Astrocyte (in vitro differentiated cells and primary cell): ENCODE data around the gene SHC3. TPM values are rescaled to one million over a fixed set of nuclear protein-coding genes. Genes with fewer than 3 reads are reported as not detected.
A peak's percentile ranks its signal among the peaks of the same experiment; 100 is the strongest.

ENCODE experiments used
- DNase-seq: peaks from one replicate; pipeline ENCODE4 v3.0.0-alpha.2; 2010; ENCODE audit warnings: low read depth
- FAIRE-seq: peaks from 2 replicates; lab custom pipeline; 2011; peaks lifted over from hg19 to GRCh38; lab: Jason Lieb, UNC
- H2AFZ ChIP-seq: 2 replicates; pipeline ENCODE4 v1.6.0; 2012; ENCODE audit warnings: low read depth, low read length, inconsistent platforms
- H3K27ac ChIP-seq: 2 replicates; pipeline ENCODE4 v1.5.1; 2011; ENCODE audit warnings: low read depth, low read length, inconsistent platforms
- H3K27me3 ChIP-seq: 2 replicates; pipeline ENCODE4 v1.6.0; 2011; ENCODE audit warnings: low read length, inconsistent platforms; ENCODE audit not compliant: insufficient read depth
- H3K36me3 ChIP-seq: 2 replicates; pipeline ENCODE4 v1.5.1; 2011; ENCODE audit warnings: low read length, inconsistent platforms; ENCODE audit not compliant: insufficient read depth
- H3K4me1 ChIP-seq: 2 replicates; pipeline ENCODE4 v1.5.1; 2011; ENCODE audit warnings: low read length, inconsistent platforms; ENCODE audit not compliant: insufficient read depth
- H3K4me2 ChIP-seq: 2 replicates; pipeline ENCODE4 v1.6.0; 2012; ENCODE audit warnings: low read length, inconsistent platforms
- H3K4me3 ChIP-seq: 2 replicates; pipeline ENCODE4 v1.5.1; 2011; ENCODE audit warnings: low read depth, mild to moderate bottlenecking, low read length, inconsistent platforms; ENCODE audit not compliant: insufficient read depth
- H3K79me2 ChIP-seq: 2 replicates; pipeline ENCODE4 v1.6.0; 2012; ENCODE audit warnings: mild to moderate bottlenecking, low read length, inconsistent platforms; ENCODE audit not compliant: insufficient read depth
- H3K9ac ChIP-seq: 2 replicates; pipeline ENCODE4 v1.6.0; 2012; ENCODE audit warnings: mild to moderate bottlenecking, low read length, inconsistent platforms
- H3K9me3 ChIP-seq: 2 replicates; pipeline ENCODE4 v1.5.1; 2012; ENCODE audit warnings: low read depth, mild to moderate bottlenecking, low read length, inconsistent platforms; ENCODE audit not compliant: insufficient read depth
- H4K20me1 ChIP-seq: 2 replicates; pipeline ENCODE4 v1.6.0; 2012; ENCODE audit warnings: low read length, inconsistent platforms; ENCODE audit not compliant: insufficient read depth
- H3K27ac Mint-ChIP-seq: one replicate; pipeline ENCODE4 v1.8.0; 2021; ENCODE audit warnings: mild to moderate bottlenecking, mixed read lengths; ENCODE audit not compliant: unreplicated experiment
- H3K27me3 Mint-ChIP-seq: one replicate; pipeline ENCODE4 v1.8.0; 2021; ENCODE audit warnings: low read depth, mixed read lengths; ENCODE audit not compliant: unreplicated experiment
- H3K36me3 Mint-ChIP-seq: one replicate; pipeline ENCODE4 v1.8.0; 2021; ENCODE audit warnings: low read depth, mixed read lengths; ENCODE audit not compliant: unreplicated experiment
- H3K4me1 Mint-ChIP-seq: one replicate; pipeline ENCODE4 v1.8.0; 2021; ENCODE audit warnings: low read depth, mixed read lengths; ENCODE audit not compliant: unreplicated experiment
- H3K4me3 Mint-ChIP-seq: one replicate; pipeline ENCODE4 v1.8.0; 2021; ENCODE audit warnings: mild to moderate bottlenecking, moderate library complexity, mixed read lengths; ENCODE audit not compliant: unreplicated experiment
- H3K9me3 Mint-ChIP-seq: one replicate; pipeline ENCODE4 v1.8.0; 2021; ENCODE audit warnings: mild to moderate bottlenecking, mixed read lengths; ENCODE audit not compliant: unreplicated experiment
- CTCF ChIP-seq: IDR thresholded peaks from 2 replicates; pipeline ENCODE4 v1.5.1; 2011; ENCODE audit warnings: low read depth, mild to moderate bottlenecking, inconsistent platforms, low read length, moderate library complexity; ENCODE audit not compliant: insufficient read depth
- EZH2 ChIP-seq: IDR thresholded peaks from 2 replicates; pipeline ENCODE4 v1.6.1; 2012; ENCODE audit warnings: mild to moderate bottlenecking, low read length, inconsistent platforms; ENCODE audit not compliant: insufficient read depth
- total RNA-seq: library from RNA; stranded (reverse); gene quantifications from 2 replicates; pipeline ENCODE4 v1.2.1, GENCODE V29; 2021

The SHC3 gene
- total RNA-seq, 1 donor from 2014 or later, result 4.6 TPM

- peaks cover 6% of the 10 kb centered on the region for H3K9me3 Mint-ChIP-seq
- Histone ChIP-seq H3K4me1 (no peaks in the 10 kb centered on the region), H3K27ac (no peak overlapping the region), H3K9me3 (no peaks in the 10 kb centered on the region), H3K36me3 (no peaks in the 10 kb centered on the region), H3K4me3 (no peak overlapping the region), H3K9ac (no peak overlapping the region), H3K79me2 (no peaks in the 10 kb centered on the region), H3K4me2 (peak overlapping the region; percentile 35), H2AFZ (peak overlapping the region; percentile 28), H4K20me1 (no peaks in the 10 kb centered on the region), H3K27me3 (no peaks in the 10 kb centered on the region)
- H3K4me3 Mint-ChIP-seq, result no peak overlapping the region
- FAIRE-seq (no peak), DNase-seq (peak; percentile 8)
- TF ChIP-seq CTCF (no peak), EZH2 (no peak)
- no peaks in the 10 kb centered on the region for H3K36me3 Mint-ChIP-seq
- H3K27ac Mint-ChIP-seq, result no peak overlapping the region
- H3K27me3 Mint-ChIP-seq, result peaks cover 9% of the 10 kb centered on the region
- H3K4me1 Mint-ChIP-seq, result no peaks in the 10 kb centered on the region
Observed at GRCh38 chr9:89218040-89218928, 39.7 kb upstream of the SHC3 start.

- Mint-ChIP-seq H3K36me3 (peaks cover 1% of the 10 kb centered on the region), H3K4me1 (no peaks in the 10 kb centered on the region), H3K4me3 (no peak overlapping the region), H3K9me3 (peaks cover 7% of the 10 kb centered on the region), H3K27me3 (peaks cover 4% of the 10 kb centered on the region), H3K27ac (no peak overlapping the region)
- no peaks in the 10 kb centered on the region for H4K20me1 ChIP-seq
- no peak overlapping the region for H3K27ac ChIP-seq
- H3K9me3 ChIP-seq, result no peaks in the 10 kb centered on the region
- no peak for TF ChIP-seq CTCF
- TF ChIP-seq EZH2, result no peak
- DNase-seq, result no peak
- no peak for FAIRE-seq
- H3K36me3 ChIP-seq, result no peaks in the 10 kb centered on the region
- H3K4me3 ChIP-seq, result no peak overlapping the region
- no peaks in the 10 kb centered on the region for H3K4me1 ChIP-seq
- H3K9ac ChIP-seq, result no peak overlapping the region
- H3K79me2 ChIP-seq, result no peaks in the 10 kb centered on the region
- H3K27me3 ChIP-seq, result no peaks in the 10 kb centered on the region
- no peak overlapping the region for H3K4me2 ChIP-seq
- H2AFZ ChIP-seq, result no peak overlapping the region
Observed at GRCh38 chr9:89215342-89215741, 36.7 kb upstream of the SHC3 start.

GRCh38 chr9:89213396-89213880, 34.8 kb upstream of the SHC3 start:
- H3K4me1 Mint-ChIP-seq, result no peaks in the 10 kb centered on the region
- no peak overlapping the region for H2AFZ ChIP-seq
- no peak for DNase-seq
- no peaks in the 10 kb centered on the region for H3K79me2 ChIP-seq
- H3K9ac ChIP-seq, result no peak overlapping the region
- H3K4me3 Mint-ChIP-seq, result no peak overlapping the region
- peaks cover 8% of the 10 kb centered on the region for H3K9me3 Mint-ChIP-seq
- H3K36me3 ChIP-seq, result no peaks in the 10 kb centered on the region
- no peak overlapping the region for H3K4me2 ChIP-seq
- H4K20me1 ChIP-seq, result no peaks in the 10 kb centered on the region
- H3K4me3 ChIP-seq, result no peak overlapping the region
- FAIRE-seq, result no peak
- H3K9me3 ChIP-seq, result no peaks in the 10 kb centered on the region
- H3K27ac Mint-ChIP-seq, result no peak overlapping the region
- H3K4me1 ChIP-seq, result no peaks in the 10 kb centered on the region
- peaks cover 2% of the 10 kb centered on the region for H3K27me3 Mint-ChIP-seq
- peaks cover 1% of the 10 kb centered on the region for H3K36me3 Mint-ChIP-seq
- TF ChIP-seq EZH2 (no peak), CTCF (no peak)
- H3K27ac ChIP-seq, result no peak overlapping the region
- no peaks in the 10 kb centered on the region for H3K27me3 ChIP-seq
